K562 (cell line): ENCODE results near the gene PNCK. TPM values are rescaled to one million over a fixed set of nuclear protein-coding genes. Genes with fewer than 3 reads are reported as not detected.

Experiments
- ATAC-seq: fragments of 200-7000 bp; cut with Tn5 transposase; 3 replicates; pipeline ENCODE4 v1.9.1; 2020; ENCODE audit warnings: moderate library complexity
- BruUV-seq: library from RNA; stranded (reverse); fragments of 400-500 nt; replicated peaks from 2 replicates; lab custom pipeline; 2021; lab: Mats Ljungman, UMichigan
- CTCF ChIA-PET: fragments of 300-600 bp; formaldehyde crosslinking; extraction: SDS; loops from one replicate; lab custom pipeline; 2021; ENCODE audit warnings: low intra/inter-chr PET ratio; lab: Yijun Ruan, JAX
- POLR2A ChIA-PET: fragments of 300-600, 350-650 bp; sonication (Branson Sonifier 250); formaldehyde crosslinking; extraction: SDS; loops from one replicate; lab custom pipeline; 2021; ENCODE audit warnings: antibody characterized with exemption, inconsistent platforms; lab: Yijun Ruan, JAX
- DNase-seq, 4 experiments: peaks; one replicate each; pipeline versions ENCODE4 v3.0.0 to v3.0.0-alpha.2; 2011 to 2018; ENCODE audit warnings: low spot score in 3 of 4, mixed read lengths in 3 of 4; ENCODE audit errors: extremely low read depth in 1 of 4
- FAIRE-seq: peaks from 2 replicates; lab custom pipeline; 2011; peaks lifted over from hg19 to GRCh38; lab: Jason Lieb, UNC
- H2AFZ ChIP-seq: 2 replicates; pipeline ENCODE4 v1.6.0; 2011; ENCODE audit warnings: low read depth, low read length, control low read depth, inconsistent platforms
- H3K27ac ChIP-seq: fragments of 200-600 bp; 3 replicates; pipeline ENCODE4 v1.8.0; 2011; ENCODE audit warnings: low read depth, mild to moderate bottlenecking, control low read depth, inconsistent platforms, low read length, moderate library complexity, mixed read lengths; ENCODE audit errors: extremely low read depth
- H3K27me3 ChIP-seq, 2 experiments: fragments of 300-600 bp in 1 of 2; 2 replicates in 1 of 2; 3 replicates in 1 of 2; pipeline versions ENCODE4 v1.6.0 to v1.8.0; 2011; ENCODE audit warnings: inconsistent platforms in 2 of 2, low read length in 2 of 2, mild to moderate bottlenecking in 1 of 2, mixed read lengths in 1 of 2, moderate library complexity in 1 of 2; ENCODE audit not compliant: control insufficient read depth in 2 of 2, insufficient read depth in 2 of 2
- H3K36me3 ChIP-seq: fragments of 300-600 bp; 3 replicates; pipeline ENCODE4 v1.8.0; 2011; ENCODE audit warnings: mild to moderate bottlenecking, low read length, inconsistent platforms; ENCODE audit not compliant: control insufficient read depth, insufficient read depth
- H3K4me1 ChIP-seq, 2 experiments: fragments of 200-600 bp in 1 of 2; replicated peaks in 1 of 2; 2 replicates in 1 of 2; 3 replicates in 1 of 2; pipeline versions ENCODE4 v1.5.1 to v1.8.0; 2011; ENCODE audit warnings: inconsistent platforms in 2 of 2, low read length in 2 of 2, mild to moderate bottlenecking in 1 of 2, mixed read lengths in 1 of 2, moderate library complexity in 1 of 2; ENCODE audit not compliant: control insufficient read depth in 2 of 2, insufficient read depth in 2 of 2
- H3K4me2 ChIP-seq: 2 replicates; pipeline ENCODE4 v1.6.1; 2011; ENCODE audit warnings: low read length, control low read depth, inconsistent platforms, mixed read lengths; ENCODE audit not compliant: insufficient read depth
- H3K4me3 ChIP-seq: fragments of 200-600 bp; sonication (generic), shearing (Covaris generic); 2 replicates; pipeline ENCODE4 v1.5.1; 2016; ENCODE audit warnings: control low read depth, inconsistent platforms
- H3K79me2 ChIP-seq: fragments of 200-600 bp; 3 replicates; pipeline ENCODE4 v1.8.0; 2011; ENCODE audit warnings: low read length, inconsistent platforms; ENCODE audit not compliant: control insufficient read depth, insufficient read depth
- H3K9ac ChIP-seq, 2 experiments: 2 replicates each; pipeline versions ENCODE4 v1.6.0 to v1.6.1; 2011; ENCODE audit warnings: low read depth in 2 of 2, low read length in 2 of 2, control low read depth in 1 of 2, inconsistent platforms in 1 of 2, mild to moderate bottlenecking in 1 of 2, mixed read lengths in 1 of 2; ENCODE audit not compliant: insufficient read depth in 1 of 2
- H3K9me1 ChIP-seq: one replicate; pipeline ENCODE4 v1.6.0; 2011; ENCODE audit warnings: inconsistent platforms, mild to moderate bottlenecking, low read length, moderate library complexity; ENCODE audit not compliant: control insufficient read depth, insufficient read depth
- H3K9me3 ChIP-seq: replicated peaks from 2 replicates; pipeline ENCODE4 v1.5.1; 2011; ENCODE audit warnings: low read depth, low read length, inconsistent platforms; ENCODE audit not compliant: control insufficient read depth, insufficient read depth
- H4K20me1 ChIP-seq: replicated peaks from 2 replicates; pipeline ENCODE4 v1.6.1; 2011; ENCODE audit warnings: low read length, inconsistent platforms, mixed read lengths; ENCODE audit not compliant: control insufficient read depth, insufficient read depth
- BDP1 ChIP-seq: IDR thresholded peaks from 3 replicates; pipeline ENCODE4 v1.6.1; 2011; ENCODE audit not compliant: insufficient read length, insufficient read depth
- CC2D1A ChIP-seq: fragments of 450-650 bp; IDR thresholded peaks from 2 replicates; pipeline ENCODE4 v1.6.1; 2017; ENCODE audit warnings: mild to moderate bottlenecking
- CCAR2 ChIP-seq: fragments of 200-400 bp; formaldehyde crosslinking; IDR thresholded peaks from 2 replicates; pipeline ENCODE4 v1.6.1; 2017; ENCODE audit warnings: mild to moderate bottlenecking, low read depth, low read length
- NFIC ChIP-seq: fragments of 450-650 bp; IDR thresholded peaks from 2 replicates; pipeline ENCODE4 v1.6.1; 2017; ENCODE audit warnings: mild to moderate bottlenecking, inconsistent platforms
- NR2F6 ChIP-seq: fragments of 450-650 bp; formaldehyde crosslinking; IDR thresholded peaks from 2 replicates; pipeline ENCODE4 v1.4.0; 2020; ENCODE audit warnings: mild to moderate bottlenecking
- WGBS: fragments of 100-300 bp; shearing (Covaris generic); methylation state at CpG from one replicate; pipeline ENCODE4 v1.1.6; 2016; ENCODE audit warnings: low coverage, mixed read lengths; ENCODE audit not compliant: insufficient coverage; ENCODE audit errors: missing lambda C conversion rate; 5-methylcytosine and 5-hydroxymethylcytosine counted together
- in situ Hi-C: fragments of 300-500 bp; cut with MboI; formaldehyde crosslinking; loops from 4 replicates; pipeline ENCODE4 v1.15.0; 2018; ENCODE audit warnings: inconsistent platforms, mixed read lengths
- intact Hi-C: fragments of 100-400 bp; cut with micrococcal nuclease; formaldehyde crosslinking; loops from 2 replicates; pipeline ENCODE4 v1.14.2; 2022
- polyA plus RNA-seq, 8 experiments: library from polyadenylated mRNA; depleted of rRNA in 4 of 8; stranded (reverse) in 5 of 8; unstranded in 3 of 8; fragments of >200 nt; fragmentation: Nextera tagmentation in 2 of 8; fragmentation: Illumina TruSeq in 1 of 8; extraction: Ambion mirVana in 2 of 8; extraction: Trizol in 1 of 8; gene quantifications; 2 replicates each; pipeline versions ENCODE4 v1.2.1 to v1.2.3, GENCODE V29; 2011 to 2014; ENCODE audit warnings: inconsistent platforms in 1 of 8, missing spikeins in 1 of 8
- total RNA-seq, 7 experiments: library from RNA; depleted of rRNA in 6 of 7; stranded (reverse); fragments of >200 nt in 6 of 7; fragmentation: Illumina TruSeq in 2 of 7; extraction: Trizol in 2 of 7; gene quantifications; 2 replicates each; pipeline versions ENCODE4 v1.2.1 to v1.2.3, GENCODE V29; 2011 to 2021; ENCODE audit warnings: low replicate concordance in 1 of 7
- TF ChIP-seq, protein P1 (sequence below): fragments of 250-450 bp; sonication (Bioruptor Pico); IDR thresholded peaks from 2 replicates; pipeline ENCODE4 v1.4.0; 2020; ENCODE audit warnings: borderline replicate concordance

The PNCK gene
- total and polyA plus RNA-seq, 9 of the 15 experiments (the other 6 are each of a cell fraction or from before 2014, with no cell fraction given) = 0.13 to 7.5 (median 1.2) TPM; not detected in 1

DNA sequence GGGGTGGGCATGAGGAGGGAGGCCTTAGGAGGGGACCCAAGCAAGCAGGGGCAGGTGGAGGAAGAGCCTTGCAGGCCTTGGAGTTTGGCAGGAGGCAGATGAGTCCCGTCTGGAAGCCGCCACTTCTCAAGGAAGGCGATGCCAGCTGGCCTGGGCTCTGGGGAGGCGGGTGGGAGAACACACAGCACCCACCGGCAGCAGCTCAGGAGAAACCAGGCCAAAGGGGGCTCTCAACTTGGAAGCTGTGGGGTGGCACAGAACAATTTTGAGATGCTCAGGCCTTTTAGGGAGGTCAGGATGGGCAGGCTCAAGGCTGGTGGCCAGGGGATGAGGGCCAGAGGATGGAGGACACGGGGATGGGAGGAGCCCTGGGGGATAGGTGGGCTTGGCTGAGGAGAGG, 38.2 kb downstream of the PNCK start:
- ATAC-seq = no peak
- H3K4me1 ChIP-seq = peaks cover 0 to 27% of the 10 kb centered on the region in 2 experiments; a peak in 1 of 5 replicates
- no peaks in the 10 kb centered on the region for H3K9me1 ChIP-seq
- no TSS peak for BruUV-seq
- no peaks in the 10 kb centered on the region for H3K79me2 ChIP-seq
- no peak for FAIRE-seq
- H3K4me3 ChIP-seq = no peak overlapping the region
- no peak overlapping the region for H3K4me2 ChIP-seq
- H3K9me3 ChIP-seq = no peaks in the 10 kb centered on the region
- POLR2A ChIA-PET = interaction anchor here (0.5 to 0.7 kb wide), 2 partner anchors 106 to 589 kb away, joined by 3 read pairs; no protein-coding TSS in a partner anchor
- H3K9ac ChIP-seq = no peak overlapping the region
- TF ChIP-seq CCAR2 (no peak), NFIC (no peak), CC2D1A (no peak), NR2F6 (CRISPR knock-in tag) (no peak), BDP1 (no peak)
- TF ChIP-seq, protein P1, sequence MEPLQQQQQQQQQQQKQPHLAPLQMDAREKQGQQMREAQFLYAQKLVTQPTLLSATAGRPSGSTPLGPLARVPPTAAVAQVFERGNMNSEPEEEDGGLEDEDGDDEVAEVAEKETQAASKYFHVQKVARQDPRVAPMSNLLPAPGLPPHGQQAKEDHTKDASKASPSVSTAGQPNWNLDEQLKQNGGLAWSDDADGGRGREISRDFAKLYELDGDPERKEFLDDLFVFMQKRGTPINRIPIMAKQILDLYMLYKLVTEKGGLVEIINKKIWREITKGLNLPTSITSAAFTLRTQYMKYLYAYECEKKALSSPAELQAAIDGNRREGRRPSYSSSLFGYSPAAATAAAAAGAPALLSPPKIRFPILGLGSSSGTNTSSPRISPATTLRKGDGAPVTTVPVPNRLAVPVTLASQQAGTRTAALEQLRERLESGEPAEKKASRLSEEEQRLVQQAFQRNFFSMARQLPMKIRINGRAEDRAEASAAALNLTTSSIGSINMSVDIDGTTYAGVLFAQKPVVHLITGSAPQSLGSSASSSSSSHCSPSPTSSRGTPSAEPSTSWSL (CRISPR knock-in tag) = no peak
- 26% methylated on average over 4 of the region's 6 CpGs for WGBS
- H2AFZ ChIP-seq = no peak overlapping the region
- no peak for DNase-seq
- no peaks in the 10 kb centered on the region for H3K36me3 ChIP-seq
- in situ Hi-C loops (no loop called here), intact Hi-C loops (no loop called here)
- H3K27ac ChIP-seq = no peak overlapping the region
- H4K20me1 ChIP-seq = no peaks in the 10 kb centered on the region
- peaks cover 7 to 68% of the 10 kb centered on the region in 2 experiments; a peak in 4 of 5 replicates for H3K27me3 ChIP-seq
- CTCF ChIA-PET = no interaction called here
